NCI-H2107 (cell line): ENCODE results near the gene PDCD1LG2.

ENCODE experiments used
- DNase-seq: peaks from one replicate; lab custom pipeline; 2025; lab: John Stamatoyannopoulos, UW

Gene PDCD1LG2

DNA sequence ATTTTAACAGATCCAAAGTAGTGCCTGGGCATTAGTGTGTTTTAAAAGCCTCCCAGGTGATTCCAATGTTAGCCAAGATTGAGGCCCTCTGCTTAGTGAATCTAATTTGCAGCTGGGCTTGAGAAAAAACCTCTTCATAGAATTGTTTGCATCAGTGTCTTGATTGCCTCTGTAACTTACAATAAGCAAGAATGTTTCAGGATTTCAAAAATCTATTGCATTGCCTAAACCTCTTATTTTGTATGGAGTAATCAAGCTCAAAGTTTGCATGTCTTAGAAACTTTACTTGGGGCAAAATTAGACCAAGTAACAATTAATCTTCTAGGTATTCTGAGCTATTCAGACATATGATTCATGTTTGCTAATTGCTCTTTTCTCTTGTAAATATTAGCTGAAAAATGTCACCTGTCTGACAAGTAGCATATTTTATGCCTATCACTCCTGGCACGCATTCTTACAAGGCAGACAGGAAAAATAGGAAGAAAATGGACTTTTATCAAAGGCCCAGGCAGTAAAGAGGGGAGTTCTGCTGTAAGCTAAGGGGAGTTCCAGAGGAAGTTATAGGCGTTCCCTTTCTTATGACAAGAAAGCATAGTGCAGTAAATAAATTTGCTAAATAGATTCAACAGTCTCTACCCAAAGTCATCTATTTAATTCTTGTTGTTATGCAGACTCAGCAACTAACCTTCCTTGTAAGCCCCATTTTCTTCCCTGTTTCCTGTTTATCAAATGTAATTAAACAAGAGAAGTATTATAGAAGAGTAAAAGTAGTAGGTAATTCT is 21.0 kb downstream of the PDCD1LG2 start:
- no peak for DNase-seq

DNA sequence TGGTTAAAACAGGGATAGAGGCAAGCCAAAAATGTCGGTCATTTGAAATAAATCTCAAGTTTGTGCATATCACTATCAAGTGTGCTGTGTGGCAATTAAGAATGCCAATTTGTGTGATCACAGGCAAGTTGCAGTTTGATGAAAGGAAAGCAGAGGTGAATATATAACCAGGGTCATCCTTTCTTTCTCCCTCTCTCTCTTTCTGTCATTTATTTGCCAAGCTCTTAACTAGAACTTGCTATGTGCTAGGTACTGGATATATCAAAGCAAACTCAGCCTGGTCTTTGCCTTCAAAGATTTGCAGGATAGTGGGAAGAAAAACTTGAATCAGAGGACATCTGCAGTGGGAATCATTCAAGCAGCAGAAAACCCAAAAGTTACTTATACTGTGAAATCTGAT is 22.0 kb downstream of the PDCD1LG2 start:
- no peak for DNase-seq

DNA sequence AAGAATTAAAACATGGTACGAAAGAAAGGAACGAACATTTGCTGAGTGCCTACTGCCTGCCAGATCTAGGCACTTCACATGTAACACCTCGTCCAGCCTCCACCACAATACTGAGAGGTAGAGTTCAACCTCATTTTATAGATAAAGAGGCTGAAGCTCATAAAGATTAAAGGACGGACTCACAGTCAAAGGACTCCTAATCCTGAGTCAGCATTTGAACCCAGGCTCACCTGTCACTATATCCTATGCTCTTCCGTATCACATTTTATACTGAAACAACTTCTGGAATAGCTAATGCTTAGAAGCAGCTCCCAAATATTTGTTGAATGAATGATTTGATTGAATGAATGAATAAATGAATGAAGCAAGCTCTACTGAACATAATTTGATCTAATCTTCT is 22.5 kb downstream of the PDCD1LG2 start:
- DNase-seq = no peak

- no peak for DNase-seq
These were observed 26.4 kb downstream of the PDCD1LG2 start for GRCh38 chr9:5536684-5537083.

GRCh38 chr9:5543875-5544702 is 33.8 kb downstream of the PDCD1LG2 start:
- DNase-seq = no peak

GRCh38 chr9:5549658-5550650 is 39.6 kb downstream of the PDCD1LG2 start:
- no peak for DNase-seq

GRCh38 chr9:5551368-5552150 is 41.2 kb downstream of the PDCD1LG2 start:
- DNase-seq = no peak

- no peak for DNase-seq
These were observed 42.0 kb downstream of the PDCD1LG2 start for GRCh38 chr9:5552301-5552700.

GRCh38 chr9:5553211-5553610 is 42.9 kb downstream of the PDCD1LG2 start:
- DNase-seq = no peak

DNA sequence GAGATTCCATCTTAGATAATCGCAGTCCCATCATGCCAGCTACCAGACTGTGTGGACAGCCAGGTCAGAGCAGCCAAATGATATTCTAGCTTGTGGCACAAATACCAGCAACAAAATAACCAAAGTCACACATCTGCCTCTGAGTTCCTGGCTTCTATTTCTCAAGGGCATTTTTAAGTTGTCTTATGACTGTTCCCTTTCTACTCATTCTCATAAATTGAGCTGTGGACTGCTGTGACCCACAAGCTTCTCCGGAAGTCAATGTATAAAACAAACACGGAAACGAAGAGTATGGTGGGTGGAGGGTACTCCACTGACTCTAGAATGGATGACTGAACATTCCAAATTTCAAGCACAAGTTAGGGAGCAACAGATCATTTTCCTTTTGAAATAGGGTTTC is 43.9 kb downstream of the PDCD1LG2 start:
- no peak for DNase-seq

DNA sequence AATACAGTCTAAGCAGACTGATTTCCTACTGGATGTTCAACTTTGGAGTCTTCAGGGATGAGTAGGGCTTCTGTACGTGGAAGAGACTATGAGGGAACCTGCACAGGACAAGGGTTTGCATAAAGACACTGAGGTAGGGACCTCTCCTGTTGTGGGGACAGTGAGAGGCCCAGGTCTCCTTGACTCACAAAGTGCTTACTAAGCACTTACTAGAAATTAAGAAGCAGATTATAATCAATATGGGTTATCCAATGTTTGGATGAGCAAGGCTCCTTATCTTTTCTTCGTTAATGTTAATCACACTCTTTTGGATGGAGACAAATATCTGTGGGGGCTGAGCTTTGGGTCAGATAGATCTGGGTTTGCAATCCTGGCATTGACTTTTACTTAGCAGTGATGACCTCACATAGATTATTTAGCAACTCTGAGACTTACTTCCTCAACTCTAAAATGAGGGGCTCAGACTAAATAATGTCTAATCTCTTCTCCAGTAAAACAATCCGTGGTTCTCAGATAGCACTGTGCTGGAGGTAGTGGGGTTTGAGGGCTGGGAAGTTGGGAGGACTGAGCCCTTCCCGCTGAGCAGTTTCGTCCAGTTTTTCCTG is 45.9 kb downstream of the PDCD1LG2 start:
- no peak for DNase-seq

DNA sequence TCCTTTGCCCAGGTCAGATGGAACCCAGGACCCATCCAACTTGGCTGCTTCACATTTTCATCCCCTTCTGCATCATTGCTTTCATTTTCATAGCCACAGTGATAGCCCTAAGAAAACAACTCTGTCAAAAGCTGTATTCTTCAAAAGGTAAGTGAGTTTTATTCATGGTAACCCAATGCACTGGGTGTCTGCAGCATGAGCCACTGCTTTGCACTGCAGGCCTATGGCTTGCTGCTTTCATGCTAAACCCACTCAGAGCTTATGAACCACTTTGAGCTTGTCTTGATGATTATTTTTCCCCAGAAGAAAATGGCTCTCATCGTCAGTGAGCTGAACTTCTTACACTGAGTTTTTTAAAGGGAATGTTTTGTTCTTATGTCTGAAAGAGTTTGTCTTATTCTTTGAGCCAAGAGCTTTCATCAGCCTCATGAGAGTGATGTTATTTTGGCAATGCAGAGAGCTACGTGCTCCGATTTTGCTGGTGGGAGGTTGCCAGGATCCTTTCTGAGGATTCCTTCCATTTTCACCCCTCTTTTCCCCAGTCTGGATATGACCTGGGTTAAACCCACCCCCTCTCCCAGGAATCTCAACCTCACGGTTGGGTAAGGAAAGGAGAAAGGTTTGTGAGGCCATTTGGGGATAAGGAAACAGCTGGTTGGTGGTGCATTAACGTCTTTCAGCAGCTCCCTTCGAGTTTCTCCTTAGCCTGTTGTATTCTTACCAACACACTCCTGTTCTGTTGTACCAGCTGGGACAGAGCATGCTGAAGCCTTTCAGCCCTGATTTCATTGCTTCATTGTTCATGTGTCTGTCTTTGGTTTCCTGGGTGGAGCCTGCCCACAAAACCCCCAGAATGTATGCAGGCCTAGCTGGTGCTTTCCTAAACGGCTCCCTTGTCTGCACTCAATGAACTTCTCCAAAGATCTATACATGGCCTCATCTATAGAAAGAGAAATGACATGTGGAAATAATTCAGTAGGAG is 47.6 kb downstream of the PDCD1LG2 start:
- no peak for DNase-seq

DNA sequence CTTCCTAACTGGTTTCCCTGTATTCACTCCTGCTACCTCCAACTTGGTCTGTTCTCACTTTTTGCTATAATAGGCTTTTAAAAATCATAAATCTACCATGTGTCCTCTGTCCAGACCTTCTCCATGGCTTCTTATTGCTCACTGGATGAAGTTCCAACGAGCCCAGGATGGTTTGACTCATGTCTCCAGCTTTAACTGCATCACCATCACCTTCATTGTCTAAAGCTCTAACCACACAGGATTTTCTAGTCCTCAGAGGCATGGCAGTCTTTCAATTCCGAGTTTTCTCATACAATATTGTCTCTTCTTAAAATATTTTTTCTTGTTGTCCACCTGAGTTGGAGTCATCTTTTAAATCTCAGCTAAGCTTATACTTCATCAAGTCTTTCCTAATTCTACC is 49.3 kb downstream of the PDCD1LG2 start:
- no peak for DNase-seq

DNA sequence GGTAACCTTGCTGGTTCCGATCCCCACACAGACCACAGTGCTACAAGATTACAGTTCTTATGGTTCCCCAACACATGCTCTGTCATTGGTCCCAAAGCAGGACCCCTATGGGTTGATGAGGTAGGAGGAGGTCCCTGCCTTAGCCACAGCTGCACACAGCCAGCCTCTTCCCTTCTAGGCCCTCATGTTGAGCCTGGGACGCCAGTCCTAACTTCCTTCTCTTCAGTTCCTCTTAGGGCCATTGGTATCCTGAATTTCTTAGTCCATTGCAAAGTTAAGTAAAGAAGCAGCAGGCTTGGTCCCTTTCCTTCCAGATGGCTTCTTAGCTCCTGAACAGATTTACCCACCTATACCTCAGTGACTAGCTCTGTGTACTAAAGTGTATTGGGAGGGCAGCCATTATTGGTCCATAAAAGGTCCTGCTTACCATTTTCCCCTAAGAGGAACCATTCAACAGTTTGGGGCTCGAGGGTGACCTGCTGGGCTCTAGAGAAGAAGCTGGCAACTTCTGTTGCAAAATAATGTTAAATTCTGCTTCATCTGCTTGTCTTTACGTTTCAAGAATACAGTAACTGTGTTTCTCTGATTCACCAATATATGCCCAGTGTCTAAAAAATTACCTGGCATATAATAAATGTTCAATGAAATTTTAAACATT is 50.2 kb downstream of the PDCD1LG2 start:
- DNase-seq = no peak

- no peak for DNase-seq
These were observed 51.6 kb downstream of the PDCD1LG2 start for GRCh38 chr9:5561828-5562488.

DNA sequence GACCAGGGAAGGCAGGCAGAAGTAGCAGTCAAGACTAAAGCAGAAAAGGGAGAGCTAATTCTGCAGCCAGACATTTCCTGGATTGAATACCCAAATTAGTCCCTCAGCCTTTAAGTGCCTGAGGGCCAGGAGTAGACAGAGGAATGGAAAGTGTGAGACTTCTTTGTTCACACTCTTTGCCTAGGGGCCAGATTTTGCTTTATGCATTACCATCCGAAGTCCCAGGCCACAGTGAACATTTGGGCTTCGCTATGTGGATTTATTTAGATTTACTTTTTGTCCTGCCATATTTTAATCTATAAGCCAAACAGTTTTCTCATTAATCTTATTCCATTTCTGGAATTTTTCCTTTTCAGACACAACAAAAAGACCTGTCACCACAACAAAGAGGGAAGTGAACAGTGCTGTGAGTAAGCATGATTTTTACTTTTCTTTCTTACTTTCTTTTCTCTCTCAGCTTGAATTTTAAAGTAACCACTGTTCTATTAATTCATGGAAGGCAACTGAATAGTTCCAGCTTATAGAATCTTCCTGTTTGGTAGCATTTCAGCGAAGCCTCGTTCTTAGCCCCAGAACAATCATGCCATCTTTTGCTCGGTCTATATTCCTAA is 52.6 kb downstream of the PDCD1LG2 start:
- DNase-seq = no peak

DNA sequence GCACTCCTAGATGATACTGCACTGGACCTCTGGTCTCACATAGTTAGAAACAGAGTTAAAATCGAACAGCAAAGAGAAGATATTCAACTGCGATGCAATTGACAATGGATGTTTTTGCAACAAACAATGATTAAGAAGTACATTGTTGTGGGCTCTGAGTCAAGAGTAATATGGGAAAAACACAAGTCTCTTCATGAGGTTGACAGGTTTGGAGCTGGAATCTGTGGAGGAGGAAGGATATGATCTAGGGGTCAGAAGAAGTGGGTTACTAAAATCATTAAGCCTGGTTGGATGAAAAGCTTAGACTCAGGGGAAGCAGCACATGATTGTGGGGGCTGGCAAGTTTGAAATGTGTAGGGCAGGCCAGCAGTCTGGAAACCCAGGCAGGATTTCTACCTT is 53.1 kb downstream of the PDCD1LG2 start:
- DNase-seq = no peak

- no peak for DNase-seq
These were observed 53.6 kb downstream of the PDCD1LG2 start for GRCh38 chr9:5563886-5564285.
